ENCODE data around the gene AASS.
"Not testable (repeated sequence)": the region's sequence is repeated elsewhere in the genome, so short reads cannot be mapped to it uniquely, and the experiment has no call there.

The AASS gene

GRCh38 chr7:122137251-122138077 lies 6.6 kb downstream of the AASS start:
- peak; percentile 73 for DNase-seq (ENCODE audit: extremely low read depth, low read depth)
- no peak for TF ChIP-seq CTCF (IDR thresholded peaks at IDR 0.05; ENCODE audit: low read depth, low read length, missing control alignments)
- peak overlapping the region; percentile 25; the same call in 1 of the 2 replicates for H3K4me3 ChIP-seq (replicated peaks; ENCODE audit: low read depth, low read length)

- peak overlapping the region; percentile 25 for H3K4me3 ChIP-seq (replicated peaks; ENCODE audit: low read depth, low read length)
- no peak for DNase-seq (ENCODE audit: extremely low read depth, low read depth)
- no peak for TF ChIP-seq CTCF (IDR thresholded peaks at IDR 0.05; ENCODE audit: low read depth, low read length, missing control alignments)
These were observed 7.3 kb downstream of the AASS start for GRCh38 chr7:122136639-122137245.

- TF ChIP-seq CTCF (IDR thresholded peaks at IDR 0.05; ENCODE audit: low read depth, low read length, missing control alignments): no peak
- DNase-seq (ENCODE audit: extremely low read depth, low read depth): no peak
- H3K4me3 ChIP-seq (replicated peaks; ENCODE audit: low read depth, low read length): no peak overlapping the region
These were observed 8.0 kb downstream of the AASS start for GRCh38 chr7:122136078-122136477.

GRCh38 chr7:122135275-122135674 lies 8.8 kb downstream of the AASS start:
- DNase-seq (ENCODE audit: extremely low read depth, low read depth): no peak
- H3K4me3 ChIP-seq (replicated peaks; ENCODE audit: low read depth, low read length): no peak overlapping the region
- no peak for TF ChIP-seq CTCF (IDR thresholded peaks at IDR 0.05; ENCODE audit: low read depth, low read length, missing control alignments)

- DNase-seq (ENCODE audit: extremely low read depth, low read depth): not testable (repeated sequence)
These were observed 9.3 kb downstream of the AASS start for GRCh38 chr7:122134793-122135192.

GRCh38 chr7:122133477-122133876 lies 10.6 kb downstream of the AASS start:
- DNase-seq (ENCODE audit: extremely low read depth, low read depth): no peak
- H3K4me3 ChIP-seq (replicated peaks; ENCODE audit: low read depth, low read length): no peak overlapping the region
- no peak for TF ChIP-seq CTCF (IDR thresholded peaks at IDR 0.05; ENCODE audit: low read depth, low read length, missing control alignments)

More at GRCh38 chr7:122134793-122135192, 9.3 kb downstream of the AASS start:
- H3K4me3 ChIP-seq (replicated peaks; ENCODE audit: low read depth, low read length): not testable (repeated sequence)

GRCh38 chr7:122132341-122132740 lies 11.7 kb downstream of the AASS start:
- no peak for TF ChIP-seq CTCF (IDR thresholded peaks at IDR 0.05; ENCODE audit: low read depth, low read length, missing control alignments)
- no peak overlapping the region for H3K4me3 ChIP-seq (replicated peaks; ENCODE audit: low read depth, low read length)
- peak; percentile 9 for DNase-seq (ENCODE audit: extremely low read depth, low read depth)

Measured in HFF-Myc (cell line).